ENCODE data around the gene ELAVL4. TPM values are rescaled to one million over a fixed set of nuclear protein-coding genes. Genes with fewer than 3 reads are reported as not detected.

The ELAVL4 gene
- polyA plus RNA-seq, 3 donors, result not detected

GRCh38 chr1:50197216-50197615 lies 88.5 kb downstream of the ELAVL4 start:
- 100% methylated on average over 1 of the region's 3 CpGs for WGBS (ENCODE audit: insufficient coverage)
- H3K27me3 Mint-ChIP-seq (ENCODE audit: low read depth in 3 of 3), result no peaks in the 10 kb centered on the region
- H3K9ac ChIP-seq (ENCODE audit: insufficient read depth, low read length, poor library complexity, severe bottlenecking), result no peak overlapping the region

GRCh38 chr1:50208315-50208714 lies 99.6 kb downstream of the ELAVL4 start:
- 100% methylated on average over 1 of the region's 2 CpGs for WGBS (ENCODE audit: insufficient coverage)
- no peaks in the 10 kb centered on the region for H3K79me2 ChIP-seq (ENCODE audit: insufficient read depth, low read length)
- no peaks in the 10 kb centered on the region for H3K4me1 Mint-ChIP-seq
- no peak overlapping the region for H3K9ac ChIP-seq (ENCODE audit: insufficient read depth, low read length, poor library complexity, severe bottlenecking)
- no peaks in the 10 kb centered on the region for H3K4me1 ChIP-seq (ENCODE audit: control insufficient read depth in 1 of 2, insufficient read depth in 2 of 2, low read length in 2 of 2)
- H3K4me3 Mint-ChIP-seq, result no peak overlapping the region
- H3K9me3 ChIP-seq (replicated peaks in 1 of 2; ENCODE audit: control insufficient read depth in 1 of 2, insufficient read depth in 1 of 2, low read length in 2 of 2), result no peaks in the 10 kb centered on the region
- no peak overlapping the region for H3K27ac ChIP-seq (ENCODE audit: low read depth in 1 of 2, low read length in 2 of 2)
- no peak overlapping the region for H3K27ac Mint-ChIP-seq
- no peak for TF ChIP-seq CTCF (IDR thresholded peaks at IDR 0.05)
- no peaks in the 10 kb centered on the region for H3K9me3 Mint-ChIP-seq
- H4K20me1 ChIP-seq (ENCODE audit: insufficient read depth, low read length), result no peaks in the 10 kb centered on the region
- no peaks in the 10 kb centered on the region for H3K36me3 ChIP-seq (replicated peaks in 1 of 2; ENCODE audit: control insufficient read depth in 1 of 2, insufficient read depth in 2 of 2, low read length in 2 of 2)
- H3K4me3 ChIP-seq (replicated peaks in 1 of 3; ENCODE audit: low read depth in 2 of 3, low read length in 3 of 3), result no peak overlapping the region
- intact Hi-C loops (cut with micrococcal nuclease), result no loop called here
- DNase-seq, result no peak
- H3K27me3 Mint-ChIP-seq (ENCODE audit: low read depth in 3 of 3), result peaks cover 0 to 2% (median 0%) of the 10 kb centered on the region in 3 donors
- H3K27me3 ChIP-seq (ENCODE audit: control insufficient read depth in 2 of 2, insufficient read depth in 2 of 2, low read length in 2 of 2), result no peaks in the 10 kb centered on the region
- no peaks in the 10 kb centered on the region for H3K36me3 Mint-ChIP-seq
- no peak overlapping the region for H3K4me2 ChIP-seq (replicated peaks; ENCODE audit: extremely low read depth, low read length, poor library complexity, severe bottlenecking)
- no peak overlapping the region for H2AFZ ChIP-seq (ENCODE audit: insufficient read depth, low read depth, low read length, poor library complexity, severe bottlenecking)

More at GRCh38 chr1:50197216-50197615, 88.5 kb downstream of the ELAVL4 start:
- Histone ChIP-seq H4K20me1 (ENCODE audit: insufficient read depth, low read length) (no peaks in the 10 kb centered on the region), H3K4me1 (ENCODE audit: control insufficient read depth in 1 of 2, insufficient read depth in 2 of 2, low read length in 2 of 2) (no peaks in the 10 kb centered on the region), H3K79me2 (ENCODE audit: insufficient read depth, low read length) (no peaks in the 10 kb centered on the region), H3K27ac (ENCODE audit: low read depth in 1 of 2, low read length in 2 of 2) (no peak overlapping the region), H2AFZ (ENCODE audit: insufficient read depth, low read depth, low read length, poor library complexity, severe bottlenecking) (no peak overlapping the region), H3K4me3 (replicated peaks in 1 of 3; ENCODE audit: low read depth in 2 of 3, low read length in 3 of 3) (no peak overlapping the region), H3K4me2 (replicated peaks; ENCODE audit: extremely low read depth, low read length, poor library complexity, severe bottlenecking) (no peak overlapping the region), H3K36me3 (replicated peaks in 1 of 2; ENCODE audit: control insufficient read depth in 1 of 2, insufficient read depth in 2 of 2, low read length in 2 of 2) (no peaks in the 10 kb centered on the region), H3K27me3 (ENCODE audit: control insufficient read depth in 2 of 2, insufficient read depth in 2 of 2, low read length in 2 of 2) (no peaks in the 10 kb centered on the region), H3K9me3 (replicated peaks in 1 of 2; ENCODE audit: control insufficient read depth in 1 of 2, insufficient read depth in 1 of 2, low read length in 2 of 2) (no peaks in the 10 kb centered on the region)
- TF ChIP-seq CTCF (IDR thresholded peaks at IDR 0.05), result no peak
- H3K27ac Mint-ChIP-seq, result no peak overlapping the region
- no peak for DNase-seq
- no peaks in the 10 kb centered on the region for H3K9me3 Mint-ChIP-seq
- intact Hi-C loops (cut with micrococcal nuclease), result no loop called here
- no peak overlapping the region for H3K4me3 Mint-ChIP-seq
- no peaks in the 10 kb centered on the region for H3K36me3 Mint-ChIP-seq
- H3K4me1 Mint-ChIP-seq, result no peaks in the 10 kb centered on the region

All from CD14-positive monocyte (primary cell).